HFFc6 (cell line): Measurements from ENCODE around the gene EBNA1BP2. TPM values are rescaled to one million over a fixed set of nuclear protein-coding genes. Genes with fewer than 3 reads are reported as not detected.
"Not testable (repeated sequence)": the region's sequence is repeated elsewhere in the genome, so short reads cannot be mapped to it uniquely, and the experiment has no call there.

Experiments
- DNase-seq: peaks from one replicate; pipeline ENCODE4 v3.0.0-alpha.2; 2018
- H3K27ac Mint-ChIP-seq: 2 replicates; pipeline ENCODE4 v1.8.0; 2020; ENCODE audit warnings: mild to moderate bottlenecking, mixed read lengths
- H3K27me3 Mint-ChIP-seq: 2 replicates; pipeline ENCODE4 v1.8.0; 2021; ENCODE audit warnings: mild to moderate bottlenecking, moderate library complexity, mixed read lengths; ENCODE audit not compliant: insufficient read depth
- H3K36me3 Mint-ChIP-seq: 2 replicates; pipeline ENCODE4 v1.8.0; 2021; ENCODE audit warnings: low read depth, mixed read lengths
- H3K4me1 Mint-ChIP-seq: 2 replicates; pipeline ENCODE4 v1.8.0; 2020; ENCODE audit warnings: low read depth, mixed read lengths
- H3K4me3 Mint-ChIP-seq: 2 replicates; pipeline ENCODE4 v1.8.0; 2020; ENCODE audit warnings: mild to moderate bottlenecking, moderate library complexity, mixed read lengths
- H3K9me3 Mint-ChIP-seq: 2 replicates; pipeline ENCODE4 v1.8.0; 2020; ENCODE audit warnings: mild to moderate bottlenecking, mixed read lengths
- total RNA-seq, 6 experiments: library from RNA; stranded (reverse); fragmentation: NEBNext Ultra II Directional; extraction: Animal tissue kit (Norgen Biotek cat#: 25700); gene quantifications; 2 replicates in 1 of 6; 3 replicates in 5 of 6; pipeline ENCODE4 v1.2.3, GENCODE V29; 2021
- TF ChIP-seq, protein P1 (sequence below): fragments of 200-600 bp; sonication (generic); IDR thresholded peaks from 2 replicates; pipeline ENCODE4 v1.5.0; 2021; ENCODE audit warnings: antibody characterized with exemption, mild to moderate bottlenecking

EBNA1BP2 gene
- total RNA-seq, 6 experiments from 2014 or later, result 107 to 146 (median 134) TPM

DNA sequence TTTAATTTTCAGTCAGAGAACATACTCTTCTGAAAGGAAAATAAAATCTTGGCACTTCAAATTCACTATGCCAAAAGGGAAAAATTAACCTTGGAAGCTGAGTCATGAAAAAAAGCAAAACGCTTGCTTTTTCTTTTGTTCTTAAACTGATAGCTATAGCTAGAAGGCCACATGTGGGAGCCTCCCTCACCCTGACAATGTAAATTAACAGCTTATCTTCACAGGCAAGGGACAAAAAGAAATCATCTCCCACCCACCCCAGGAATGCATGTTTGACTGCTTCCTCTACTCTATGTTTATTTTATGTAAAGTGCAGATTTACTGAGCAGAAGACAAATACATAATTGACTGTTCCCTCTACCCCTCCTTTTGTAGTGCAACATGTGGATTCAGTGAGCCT lies 38.0 kb downstream of the EBNA1BP2 start:
- TF ChIP-seq, protein P1, sequence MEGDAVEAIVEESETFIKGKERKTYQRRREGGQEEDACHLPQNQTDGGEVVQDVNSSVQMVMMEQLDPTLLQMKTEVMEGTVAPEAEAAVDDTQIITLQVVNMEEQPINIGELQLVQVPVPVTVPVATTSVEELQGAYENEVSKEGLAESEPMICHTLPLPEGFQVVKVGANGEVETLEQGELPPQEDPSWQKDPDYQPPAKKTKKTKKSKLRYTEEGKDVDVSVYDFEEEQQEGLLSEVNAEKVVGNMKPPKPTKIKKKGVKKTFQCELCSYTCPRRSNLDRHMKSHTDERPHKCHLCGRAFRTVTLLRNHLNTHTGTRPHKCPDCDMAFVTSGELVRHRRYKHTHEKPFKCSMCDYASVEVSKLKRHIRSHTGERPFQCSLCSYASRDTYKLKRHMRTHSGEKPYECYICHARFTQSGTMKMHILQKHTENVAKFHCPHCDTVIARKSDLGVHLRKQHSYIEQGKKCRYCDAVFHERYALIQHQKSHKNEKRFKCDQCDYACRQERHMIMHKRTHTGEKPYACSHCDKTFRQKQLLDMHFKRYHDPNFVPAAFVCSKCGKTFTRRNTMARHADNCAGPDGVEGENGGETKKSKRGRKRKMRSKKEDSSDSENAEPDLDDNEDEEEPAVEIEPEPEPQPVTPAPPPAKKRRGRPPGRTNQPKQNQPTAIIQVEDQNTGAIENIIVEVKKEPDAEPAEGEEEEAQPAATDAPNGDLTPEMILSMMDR, result no peak
- Mint-ChIP-seq H3K9me3 (no peaks in the 10 kb centered on the region), H3K4me1 (peaks cover 9% of the 10 kb centered on the region; the same call in 1 of the 2 replicates), H3K27me3 (peaks cover 10% of the 10 kb centered on the region), H3K36me3 (no peaks in the 10 kb centered on the region), H3K27ac (no peak overlapping the region), H3K4me3 (no peak overlapping the region)
- no peak for DNase-seq

DNA sequence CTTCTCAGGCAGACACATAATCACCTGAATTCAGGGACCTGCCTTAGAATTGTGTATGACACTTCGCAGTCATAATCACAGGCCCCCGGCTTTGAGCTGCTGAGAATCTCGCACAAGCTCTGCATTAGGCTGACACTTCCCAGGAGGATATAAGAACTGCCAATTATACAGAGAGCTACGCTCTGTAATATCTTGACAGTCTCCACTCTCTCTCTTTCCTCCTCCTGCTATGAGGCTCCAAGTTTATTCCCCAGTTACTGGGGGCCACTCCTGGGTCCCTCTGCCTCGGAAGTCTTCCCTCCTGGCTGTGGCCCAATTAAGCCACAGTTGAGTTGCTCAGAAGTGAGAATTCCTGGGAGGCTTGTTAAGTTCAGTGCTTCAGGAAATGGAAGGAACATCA lies 42.7 kb downstream of the EBNA1BP2 start:
- TF ChIP-seq, protein P1, result no peak
- Mint-ChIP-seq H3K27ac (no peak overlapping the region), H3K36me3 (no peaks in the 10 kb centered on the region), H3K27me3 (peaks cover 22% of the 10 kb centered on the region), H3K4me1 (no peaks in the 10 kb centered on the region), H3K4me3 (no peak overlapping the region), H3K9me3 (no peaks in the 10 kb centered on the region)
- no peak for DNase-seq

DNA sequence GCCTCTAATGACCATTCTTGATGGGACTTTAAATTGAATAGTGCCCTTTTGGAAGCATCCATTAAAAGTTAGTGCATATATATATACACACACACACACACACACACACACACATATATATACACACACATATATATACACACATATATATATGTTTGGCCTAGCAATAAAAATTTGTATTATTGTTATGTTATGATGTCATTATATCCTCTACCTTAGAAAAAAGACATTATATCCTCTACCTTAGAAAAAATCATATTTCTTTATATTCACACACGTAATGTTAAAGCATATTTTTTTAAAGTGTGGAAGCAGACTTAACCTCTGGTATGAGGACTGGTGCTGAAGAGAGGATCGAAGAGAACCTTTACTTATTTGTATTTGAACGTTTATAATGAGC lies 43.3 kb downstream of the EBNA1BP2 start:
- Mint-ChIP-seq H3K27ac (no peak overlapping the region), H3K27me3 (peaks cover 22% of the 10 kb centered on the region), H3K4me3 (no peak overlapping the region), H3K9me3 (no peaks in the 10 kb centered on the region), H3K4me1 (no peaks in the 10 kb centered on the region), H3K36me3 (no peaks in the 10 kb centered on the region)
- TF ChIP-seq, protein P1, result no peak
- no peak for DNase-seq

DNA sequence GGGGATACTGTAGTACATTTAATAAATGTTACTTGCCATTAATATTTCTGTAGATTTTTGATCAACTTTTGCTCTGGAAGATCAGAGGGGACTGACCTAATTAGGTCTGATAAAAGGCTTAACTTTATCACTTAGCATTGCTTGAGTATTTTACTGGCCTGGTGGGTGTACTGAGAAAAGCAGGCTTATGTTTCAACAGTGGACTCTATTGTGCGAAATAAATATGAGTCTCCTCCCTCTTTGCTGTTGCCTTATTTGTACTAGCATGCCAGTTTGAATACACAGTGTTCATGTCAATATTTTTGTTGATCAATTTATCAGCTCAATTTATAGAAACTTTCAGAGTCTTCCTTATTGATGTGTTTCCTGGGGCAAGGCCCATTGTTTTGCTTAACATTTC lies 49.1 kb downstream of the EBNA1BP2 start:
- Mint-ChIP-seq H3K9me3 (no peaks in the 10 kb centered on the region), H3K36me3 (no peaks in the 10 kb centered on the region; the same call in 1 of the 2 replicates), H3K4me1 (no peaks in the 10 kb centered on the region), H3K27me3 (peaks cover 28% of the 10 kb centered on the region), H3K4me3 (no peak overlapping the region), H3K27ac (no peak overlapping the region)
- TF ChIP-seq, protein P1, result no peak
- no peak for DNase-seq

DNA sequence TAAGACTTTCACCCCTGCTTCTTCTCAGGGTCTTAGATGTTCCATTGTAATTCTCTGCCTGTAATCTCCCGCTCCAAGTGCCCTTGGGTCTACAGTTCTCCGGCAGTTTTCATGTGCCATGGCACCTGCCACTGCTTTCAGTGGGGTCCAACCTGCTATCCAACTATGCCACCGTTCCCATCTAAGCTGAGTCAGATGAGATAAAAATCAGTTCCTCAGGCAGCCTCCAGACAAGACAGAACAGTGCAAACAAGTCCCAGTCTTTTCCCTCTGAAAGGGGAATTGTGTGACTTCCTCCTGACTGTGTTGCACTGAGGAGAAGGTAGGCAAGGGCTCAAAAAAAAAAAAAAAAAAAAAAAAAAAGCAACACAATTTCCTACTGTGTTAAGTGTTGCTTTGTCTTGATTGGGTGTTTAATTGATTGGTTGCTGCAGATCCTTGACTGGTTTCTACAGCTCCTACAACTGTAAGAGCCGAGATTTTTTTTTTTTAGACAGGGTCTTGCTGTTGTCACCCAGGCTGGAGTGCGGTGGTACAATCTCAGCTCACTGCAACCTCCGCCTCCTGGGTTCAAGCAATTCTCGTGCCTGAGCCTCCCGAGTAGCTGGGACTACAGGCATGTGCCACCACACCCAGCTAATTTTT lies 50.7 kb downstream of the EBNA1BP2 start:
- peaks cover 18% of the 10 kb centered on the region for H3K27me3 Mint-ChIP-seq
- no peak overlapping the region for H3K4me3 Mint-ChIP-seq
- H3K27ac Mint-ChIP-seq, result no peak overlapping the region
- H3K36me3 Mint-ChIP-seq, result no peaks in the 10 kb centered on the region; the same call in 1 of the 2 replicates
- DNase-seq, result no peak
- no peaks in the 10 kb centered on the region for H3K9me3 Mint-ChIP-seq
- TF ChIP-seq, protein P1, result no peak
- H3K4me1 Mint-ChIP-seq, result no peaks in the 10 kb centered on the region

DNA sequence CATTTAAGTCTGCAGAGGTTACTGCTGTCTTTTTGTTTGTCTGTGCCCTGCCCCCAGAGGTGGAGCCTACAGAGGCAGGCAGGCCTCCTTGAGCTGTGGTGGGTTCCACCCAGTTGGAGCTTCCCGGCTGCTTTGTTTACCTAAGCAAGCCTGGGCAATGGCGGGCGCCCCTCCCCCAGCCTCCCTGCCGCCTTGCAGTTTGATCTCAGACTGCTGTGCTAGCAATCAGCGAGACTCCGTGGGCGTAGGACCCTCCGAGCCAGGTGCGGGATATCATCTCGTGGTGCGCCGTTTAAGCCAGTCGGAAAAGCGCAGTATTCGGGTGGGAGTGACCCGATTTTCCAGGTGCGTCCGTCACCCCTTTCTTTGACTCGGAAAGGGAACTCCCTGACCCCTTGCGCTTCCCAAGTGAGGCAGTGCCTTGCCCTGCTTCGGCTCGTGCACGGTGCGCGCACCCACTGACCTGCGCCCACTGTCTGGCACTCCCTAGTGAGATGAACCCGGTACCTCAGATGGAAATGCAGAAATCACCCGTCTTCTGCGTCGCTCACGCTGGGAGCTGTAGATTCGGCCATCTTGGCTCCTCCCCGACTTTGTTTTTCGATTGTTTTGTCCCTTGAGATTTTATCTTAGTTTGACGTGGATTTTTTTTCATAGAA lies 52.0 kb downstream of the EBNA1BP2 start:
- H3K36me3 Mint-ChIP-seq, H3K4me3 Mint-ChIP-seq, DNase-seq, H3K27ac Mint-ChIP-seq, H3K4me1 Mint-ChIP-seq, H3K9me3 Mint-ChIP-seq: not testable (repeated sequence)
- H3K27me3 Mint-ChIP-seq, result peaks cover 12% of the 10 kb centered on the region
